ENCODE results near the gene NME5. TPM values are rescaled to one million over a fixed set of nuclear protein-coding genes. Genes with fewer than 3 reads are reported as not detected.
A peak's percentile ranks its signal among the peaks of the same experiment; 100 is the strongest.

NME5 gene
- total RNA-seq, 6 experiments from 2014 or later = 0.22 to 0.32 (median 0.29) TPM; not detected in 3

GRCh38 chr5:138180841-138181240 is 41.6 kb upstream of the NME5 start:
- Histone ChIP-seq H3K27ac (no peak overlapping the region), H3K4me3 (no peak overlapping the region), H3K9me3 (no peaks in the 10 kb centered on the region), H3K27me3 (no peaks in the 10 kb centered on the region), H3K4me1 (peaks cover 0 to 12% (median 5%) of the 10 kb centered on the region in 4 donors), H3K36me3 (peaks cover 0 to 1% (median 0%) of the 10 kb centered on the region in 4 donors)
- ATAC-seq (no peak), DNase-seq (no peak)
- WGBS (ENCODE audit: insufficient coverage, low coverage, low lambda C conversion rate, missing lambda C conversion rate) = 96% methylated on average over 5 of the region's 5 CpGs
- TF ChIP-seq CTCF (IDR thresholded peaks at IDR 0.05) (no peak), POLR2A (IDR thresholded peaks at IDR 0.05) (no peak)
- intact Hi-C loops (cut with DNase I) = no loop called here

GRCh38 chr5:138180183-138180782 is 41.1 kb upstream of the NME5 start:
- Histone ChIP-seq H3K36me3 (peaks cover 0 to 7% (median 0%) of the 10 kb centered on the region in 4 donors), H3K27ac (no peak overlapping the region), H3K4me1 (peaks cover 0 to 12% (median 5%) of the 10 kb centered on the region in 4 donors), H3K9me3 (no peaks in the 10 kb centered on the region), H3K4me3 (no peak overlapping the region), H3K27me3 (no peaks in the 10 kb centered on the region)
- DNase-seq (no peak), ATAC-seq (peak in 2 of 4 donors; percentile 19 to 25)
- TF ChIP-seq POLR2A (IDR thresholded peaks at IDR 0.05) = no peak
- peak; percentile 33 to 49 (median 42) for TF ChIP-seq CTCF (IDR thresholded peaks at IDR 0.05)
- 76% methylated on average over 5 of the region's 5 CpGs for WGBS (ENCODE audit: insufficient coverage, low coverage, low lambda C conversion rate, missing lambda C conversion rate)
- intact Hi-C loops (cut with DNase I) = no loop called here

GRCh38 chr5:138179277-138179857 is 40.1 kb upstream of the NME5 start:
- Histone ChIP-seq H3K4me3 (peak overlapping the region; percentile 84 to 89 (median 85)), H3K9me3 (no peaks in the 10 kb centered on the region), H3K27me3 (no peaks in the 10 kb centered on the region), H3K36me3 (peaks cover 0 to 16% (median 0%) of the 10 kb centered on the region in 4 donors), H3K4me1 (peaks cover 0 to 12% (median 5%) of the 10 kb centered on the region in 4 donors), H3K27ac (no peak overlapping the region)
- no peak for ATAC-seq
- WGBS (ENCODE audit: insufficient coverage, low coverage, low lambda C conversion rate, missing lambda C conversion rate) = under 1% methylated on average over 22 of the region's 23 CpGs
- TF ChIP-seq CTCF (IDR thresholded peaks at IDR 0.05) (no peak), POLR2A (IDR thresholded peaks at IDR 0.05) (no peak)
- intact Hi-C loops (cut with DNase I) = no loop called here
- DNase-seq = no peak

- DNase-seq (peak; percentile 94 to 98 (median 97)), ATAC-seq (peak; percentile 95 to 97 (median 96))
- Histone ChIP-seq H3K4me3 (peak within 1 kb of the TSS; percentile 84 to 89 (median 85)), H3K36me3 (peaks cover 0 to 23% (median 0%) of the 10 kb centered on the region in 4 donors), H3K9me3 (no peaks in the 10 kb centered on the region), H3K4me1 (peaks cover 0 to 12% (median 5%) of the 10 kb centered on the region in 4 donors), H3K27ac (peak within 1 kb of the TSS; percentile 74 to 87 (median 84)), H3K27me3 (no peaks in the 10 kb centered on the region)
- under 1% methylated on average over 36 of the region's 41 CpGs for WGBS (ENCODE audit: insufficient coverage, low coverage, low lambda C conversion rate, missing lambda C conversion rate)
- TF ChIP-seq CTCF (IDR thresholded peaks at IDR 0.05) = no peak
- TF ChIP-seq POLR2A (IDR thresholded peaks at IDR 0.05) = peak; percentile 18
- intact Hi-C loops (cut with DNase I) = no loop called here
Observed at GRCh38 chr5:138178516-138179276, 39.5 kb upstream of the NME5 start, which contains the start of the genes BRD8 and KIF20A. BRD8 (minus strand) TSS chr5:138178630; CDS start chr5:138178614, 16 bp downstream. KIF20A (plus strand) TSS chr5:138179112; CDS start chr5:138179681, 569 bp downstream.
